ENCODE results near the gene FNDC3B.

Gene FNDC3B

GRCh38 chr3:172073262-172073915, 34.0 kb downstream of the FNDC3B start:
- no peak for DNase-seq (ENCODE audit: low read depth in 3 of 3)

- no peak for DNase-seq (ENCODE audit: low read depth in 3 of 3)
Measured at GRCh38 chr3:172074032-172074431, 34.7 kb downstream of the FNDC3B start.

- no peak for DNase-seq (ENCODE audit: low read depth in 3 of 3)
Measured at GRCh38 chr3:172074586-172074985, 35.2 kb downstream of the FNDC3B start.

- DNase-seq (ENCODE audit: low read depth in 3 of 3) = no peak
Measured at GRCh38 chr3:172076212-172076611, 36.8 kb downstream of the FNDC3B start.

GRCh38 chr3:172077197-172077757, 37.9 kb downstream of the FNDC3B start:
- no peak for DNase-seq (ENCODE audit: low read depth in 3 of 3)

- DNase-seq (ENCODE audit: low read depth in 3 of 3) = no peak
Measured at GRCh38 chr3:172078244-172078643, 38.9 kb downstream of the FNDC3B start.

- no peak for DNase-seq (ENCODE audit: low read depth in 3 of 3)
Measured at GRCh38 chr3:172078721-172079120, 39.3 kb downstream of the FNDC3B start.

- no peak for DNase-seq (ENCODE audit: low read depth in 3 of 3)
Measured at GRCh38 chr3:172079326-172079976, 40.1 kb downstream of the FNDC3B start.

GRCh38 chr3:172080503-172080902, 41.1 kb downstream of the FNDC3B start:
- no peak for DNase-seq (ENCODE audit: low read depth in 3 of 3)

- DNase-seq (ENCODE audit: low read depth in 3 of 3) = no peak
Measured at GRCh38 chr3:172082269-172082668, 42.9 kb downstream of the FNDC3B start.

GRCh38 chr3:172082820-172083513, 43.6 kb downstream of the FNDC3B start:
- DNase-seq (ENCODE audit: low read depth in 3 of 3) = no peak

GRCh38 chr3:172083995-172084409, 44.6 kb downstream of the FNDC3B start:
- no peak for DNase-seq (ENCODE audit: low read depth in 3 of 3)

GRCh38 chr3:172084871-172085556, 45.6 kb downstream of the FNDC3B start:
- no peak for DNase-seq (ENCODE audit: low read depth in 3 of 3)

GRCh38 chr3:172085557-172085895, 46.1 kb downstream of the FNDC3B start:
- DNase-seq (ENCODE audit: low read depth in 3 of 3) = no peak

- no peak for DNase-seq (ENCODE audit: low read depth in 3 of 3)
Measured at GRCh38 chr3:172086071-172086470, 46.7 kb downstream of the FNDC3B start.

GRCh38 chr3:172087198-172087597, 47.8 kb downstream of the FNDC3B start:
- DNase-seq (ENCODE audit: low read depth in 3 of 3) = no peak

GRCh38 chr3:172087602-172088580, 48.5 kb downstream of the FNDC3B start:
- DNase-seq (ENCODE audit: low read depth in 3 of 3) = no peak

- DNase-seq (ENCODE audit: low read depth in 3 of 3) = no peak
Measured at GRCh38 chr3:172089250-172089649, 49.9 kb downstream of the FNDC3B start.

GRCh38 chr3:172090035-172090434, 50.7 kb downstream of the FNDC3B start:
- no peak for DNase-seq (ENCODE audit: low read depth in 3 of 3)

GRCh38 chr3:172092658-172093057, 53.3 kb downstream of the FNDC3B start:
- no peak for DNase-seq (ENCODE audit: low read depth in 3 of 3)

Measured in stimulated activated CD4-positive, alpha-beta T cell treated with anti-CD3 and anti-CD28 coated beads, TNF-alpha, amount 100 ng/mL, for 4 hours (primary cell).